Measurements from ENCODE around the gene ILK.

The ILK gene

GRCh38 chr11:6607190-6607795, 3.7 kb downstream of the ILK start:
- DNase-seq, result no peak

GRCh38 chr11:6608011-6608410, 4.4 kb downstream of the ILK start:
- DNase-seq, result no peak

- DNase-seq, result no peak
Observed at GRCh38 chr11:6608726-6609501, 5.3 kb downstream of the ILK start.

GRCh38 chr11:6609502-6610015, 6.0 kb downstream of the ILK start:
- no peak for DNase-seq

- no peak for DNase-seq
Observed at GRCh38 chr11:6610591-6610990, 7.0 kb downstream of the ILK start.

- no peak for DNase-seq
Observed at GRCh38 chr11:6611092-6611962, 7.8 kb downstream of the ILK start.

GRCh38 chr11:6611963-6612212, 8.3 kb downstream of the ILK start:
- no peak for DNase-seq

GRCh38 chr11:6612213-6613041, 8.9 kb downstream of the ILK start, which contains the start of gene TAF10:
Gene TAF10, minus strand, starts transcription at chr11:6612216. Its CDS starts 27 bp downstream, at chr11:6612189.
- peak; percentile 96 for DNase-seq

- DNase-seq, result no peak
Observed at GRCh38 chr11:6613496-6613895, 9.9 kb downstream of the ILK start.

- DNase-seq, result no peak
Observed at GRCh38 chr11:6614446-6614845, 10.9 kb downstream of the ILK start.

GRCh38 chr11:6615046-6615445, 11.5 kb downstream of the ILK start:
- no peak for DNase-seq

GRCh38 chr11:6615882-6616585, 12.5 kb downstream of the ILK start:
- no peak for DNase-seq

- no peak for DNase-seq
Observed at GRCh38 chr11:6616596-6617250, 13.1 kb downstream of the ILK start.

- no peak for DNase-seq
Observed at GRCh38 chr11:6617315-6617781, 13.8 kb downstream of the ILK start.

- no peak for DNase-seq
Observed at GRCh38 chr11:6618117-6619003, 14.8 kb downstream of the ILK start.

- DNase-seq, result peak; percentile 83
Observed at GRCh38 chr11:6619004-6619745, 15.6 kb downstream of the ILK start, which contains the start of gene TPP1. Gene TPP1, minus strand, starts transcription at chr11:6619422. Its CDS starts 22 bp downstream, at chr11:6619400.

GRCh38 chr11:6620636-6621035, 17.1 kb downstream of the ILK start:
- DNase-seq, result no peak

- DNase-seq, result no peak
Observed at GRCh38 chr11:6621711-6622211, 18.2 kb downstream of the ILK start.

Measured in DMS153 (cell line).